Measurements from ENCODE around the gene ZNF98. TPM values are rescaled to one million over a fixed set of nuclear protein-coding genes. Genes with fewer than 3 reads are reported as not detected.

Gene ZNF98
- polyA plus RNA-seq, 1 of the 3 experiments (the other 2 are of a cell fraction), result not detected

Small RNA genes within 50 kb of the gene (small RNA-seq; reads per million reads assigned to genes)
- 0 reads per million in 7 experiments for gene AC011494.1

Other genes starting within 250 kb of the ZNF98 start
- gene ZNF676, start 225.4 kb downstream of the ZNF98 start, polyA plus RNA-seq (2012; rRNA removed), result not detected in 2 replicates
- not detected in 2 replicates for gene ZNF729, start 135.9 kb downstream of the ZNF98 start, polyA plus RNA-seq (2012; rRNA removed)
- 0.26 and 0.28 TPM in 2 replicates for gene ZNF492, start 212.0 kb upstream of the ZNF98 start, polyA plus RNA-seq (2012; rRNA removed)

Measured in SK-N-SH (cell line).